ENCODE results near the gene LTBP1. TPM values are rescaled to one million over a fixed set of nuclear protein-coding genes. Genes with fewer than 3 reads are reported as not detected.

The LTBP1 gene
- total and polyA plus RNA-seq, 2 of the 13 experiments (the other 11 are each of a cell fraction or from before 2014, with no cell fraction given) = 0.12 to 0.22 TPM

DNA sequence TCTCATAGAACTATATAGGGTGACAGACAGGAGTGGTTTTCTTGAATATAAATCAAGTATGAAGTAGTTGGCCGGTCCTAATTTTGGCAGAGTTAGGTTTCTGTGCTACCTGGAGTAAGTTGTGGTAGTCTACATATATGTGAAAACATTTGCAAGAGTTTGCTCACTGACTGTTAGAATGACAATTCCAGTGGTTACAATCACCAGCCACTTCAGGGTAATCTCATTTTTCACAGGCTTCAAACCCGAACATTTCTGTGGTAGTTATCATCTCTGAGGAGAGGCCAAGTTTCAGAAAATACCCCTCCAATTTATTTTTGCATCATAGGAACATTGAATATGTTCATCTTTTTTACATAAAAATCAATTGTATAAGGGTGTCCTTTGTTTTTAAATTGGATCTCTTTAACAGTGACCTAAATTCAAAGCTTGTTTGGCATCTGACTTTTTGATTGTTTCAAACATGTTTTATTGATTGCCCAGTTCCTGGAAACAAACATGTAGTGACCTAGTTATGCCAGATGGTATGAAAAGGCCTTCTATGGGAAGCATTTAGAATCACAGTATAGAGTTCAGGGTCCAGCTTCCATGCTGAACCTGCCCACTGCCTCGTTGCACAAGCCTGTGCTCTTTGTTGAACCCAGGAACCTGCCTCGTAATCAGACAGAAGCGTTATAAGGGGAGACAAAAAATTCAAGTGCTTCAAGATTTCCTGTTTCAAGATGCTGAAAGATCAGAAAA is 250.6 kb downstream of the LTBP1 start (continued):
- TF ChIP-seq, protein P1, sequence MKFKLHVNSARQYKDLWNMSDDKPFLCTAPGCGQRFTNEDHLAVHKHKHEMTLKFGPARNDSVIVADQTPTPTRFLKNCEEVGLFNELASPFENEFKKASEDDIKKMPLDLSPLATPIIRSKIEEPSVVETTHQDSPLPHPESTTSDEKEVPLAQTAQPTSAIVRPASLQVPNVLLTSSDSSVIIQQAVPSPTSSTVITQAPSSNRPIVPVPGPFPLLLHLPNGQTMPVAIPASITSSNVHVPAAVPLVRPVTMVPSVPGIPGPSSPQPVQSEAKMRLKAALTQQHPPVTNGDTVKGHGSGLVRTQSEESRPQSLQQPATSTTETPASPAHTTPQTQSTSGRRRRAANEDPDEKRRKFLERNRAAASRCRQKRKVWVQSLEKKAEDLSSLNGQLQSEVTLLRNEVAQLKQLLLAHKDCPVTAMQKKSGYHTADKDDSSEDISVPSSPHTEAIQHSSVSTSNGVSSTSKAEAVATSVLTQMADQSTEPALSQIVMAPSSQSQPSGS (CRISPR knock-in tag; IDR thresholded peaks at IDR 0.05) = peak; percentile 54; the same call in 1 of the 2 replicates
- TF ChIP-seq, protein P2, sequence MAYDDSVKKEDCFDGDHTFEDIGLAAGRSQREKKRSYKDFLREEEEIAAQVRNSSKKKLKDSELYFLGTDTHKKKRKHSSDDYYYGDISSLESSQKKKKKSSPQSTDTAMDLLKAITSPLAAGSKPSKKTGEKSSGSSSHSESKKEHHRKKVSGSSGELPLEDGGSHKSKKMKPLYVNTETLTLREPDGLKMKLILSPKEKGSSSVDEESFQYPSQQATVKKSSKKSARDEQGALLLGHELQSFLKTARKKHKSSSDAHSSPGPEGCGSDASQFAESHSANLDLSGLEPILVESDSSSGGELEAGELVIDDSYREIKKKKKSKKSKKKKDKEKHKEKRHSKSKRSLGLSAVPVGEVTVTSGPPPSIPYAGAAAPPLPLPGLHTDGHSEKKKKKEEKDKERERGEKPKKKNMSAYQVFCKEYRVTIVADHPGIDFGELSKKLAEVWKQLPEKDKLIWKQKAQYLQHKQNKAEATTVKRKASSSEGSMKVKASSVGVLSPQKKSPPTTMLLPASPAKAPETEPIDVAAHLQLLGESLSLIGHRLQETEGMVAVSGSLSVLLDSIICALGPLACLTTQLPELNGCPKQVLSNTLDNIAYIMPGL (CRISPR knock-in tag; IDR thresholded peaks at IDR 0.05; ENCODE audit: borderline replicate concordance in 1 of 2, low read depth in 1 of 2) = no peak
- TF ChIP-seq ZMYM2 (CRISPR knock-in tag; IDR thresholded peaks at IDR 0.05) = 0 out of 2 replicates have a peak, but pooled peaks have one; percentile 36
- TF ChIP-seq ZNF816 (CRISPR knock-in tag; IDR thresholded peaks at IDR 0.05; ENCODE audit: borderline replicate concordance) = no peak
- TF ChIP-seq NCOR1 (IDR thresholded peaks at IDR 0.05; ENCODE audit: borderline replicate concordance, low read length) = peak; percentile 87; the same call in 1 of the 2 replicates
- TF ChIP-seq, protein P3, sequence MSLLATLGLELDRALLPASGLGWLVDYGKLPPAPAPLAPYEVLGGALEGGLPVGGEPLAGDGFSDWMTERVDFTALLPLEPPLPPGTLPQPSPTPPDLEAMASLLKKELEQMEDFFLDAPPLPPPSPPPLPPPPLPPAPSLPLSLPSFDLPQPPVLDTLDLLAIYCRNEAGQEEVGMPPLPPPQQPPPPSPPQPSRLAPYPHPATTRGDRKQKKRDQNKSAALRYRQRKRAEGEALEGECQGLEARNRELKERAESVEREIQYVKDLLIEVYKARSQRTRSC (CRISPR knock-in tag; IDR thresholded peaks at IDR 0.05; ENCODE audit: low read depth) = no peak
- TF ChIP-seq SKI (IDR thresholded peaks at IDR 0.05; ENCODE audit: partially characterized antibody) = peak; percentile 45
- TF ChIP-seq CREB1 (IDR thresholded peaks at IDR 0.05) = no peak
- peak; percentile 59 for TF ChIP-seq CREB1 (CRISPR knock-in tag; IDR thresholded peaks at IDR 0.05)
- TF ChIP-seq, protein P4, sequence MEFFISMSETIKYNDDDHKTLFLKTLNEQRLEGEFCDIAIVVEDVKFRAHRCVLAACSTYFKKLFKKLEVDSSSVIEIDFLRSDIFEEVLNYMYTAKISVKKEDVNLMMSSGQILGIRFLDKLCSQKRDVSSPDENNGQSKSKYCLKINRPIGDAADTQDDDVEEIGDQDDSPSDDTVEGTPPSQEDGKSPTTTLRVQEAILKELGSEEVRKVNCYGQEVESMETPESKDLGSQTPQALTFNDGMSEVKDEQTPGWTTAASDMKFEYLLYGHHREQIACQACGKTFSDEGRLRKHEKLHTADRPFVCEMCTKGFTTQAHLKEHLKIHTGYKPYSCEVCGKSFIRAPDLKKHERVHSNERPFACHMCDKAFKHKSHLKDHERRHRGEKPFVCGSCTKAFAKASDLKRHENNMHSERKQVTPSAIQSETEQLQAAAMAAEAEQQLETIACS (CRISPR knock-in tag; IDR thresholded peaks at IDR 0.05) = no peak
- TF ChIP-seq, protein P5, sequence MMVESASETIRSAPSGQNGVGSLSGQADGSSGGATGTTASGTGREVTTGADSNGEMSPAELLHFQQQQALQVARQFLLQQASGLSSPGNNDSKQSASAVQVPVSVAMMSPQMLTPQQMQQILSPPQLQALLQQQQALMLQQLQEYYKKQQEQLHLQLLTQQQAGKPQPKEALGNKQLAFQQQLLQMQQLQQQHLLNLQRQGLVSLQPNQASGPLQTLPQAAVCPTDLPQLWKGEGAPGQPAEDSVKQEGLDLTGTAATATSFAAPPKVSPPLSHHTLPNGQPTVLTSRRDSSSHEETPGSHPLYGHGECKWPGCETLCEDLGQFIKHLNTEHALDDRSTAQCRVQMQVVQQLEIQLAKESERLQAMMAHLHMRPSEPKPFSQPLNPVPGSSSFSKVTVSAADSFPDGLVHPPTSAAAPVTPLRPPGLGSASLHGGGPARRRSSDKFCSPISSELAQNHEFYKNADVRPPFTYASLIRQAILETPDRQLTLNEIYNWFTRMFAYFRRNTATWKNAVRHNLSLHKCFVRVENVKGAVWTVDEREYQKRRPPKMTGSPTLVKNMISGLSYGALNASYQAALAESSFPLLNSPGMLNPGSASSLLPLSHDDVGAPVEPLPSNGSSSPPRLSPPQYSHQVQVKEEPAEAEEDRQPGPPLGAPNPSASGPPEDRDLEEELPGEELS (CRISPR knock-in tag; IDR thresholded peaks at IDR 0.05) = 0 out of 2 replicates have a peak, but pooled peaks have one; percentile 30
- peak; percentile 40; the same call in 1 of the 2 replicates for TF ChIP-seq TARDBP (CRISPR knock-in tag; IDR thresholded peaks at IDR 0.05)
- TF ChIP-seq SATB2 (CRISPR knock-in tag; IDR thresholded peaks at IDR 0.05) = no peak
- TF ChIP-seq ISL2 (CRISPR knock-in tag; IDR thresholded peaks at IDR 0.05) = peak; percentile 37; the same call in 1 of the 2 replicates
- TF ChIP-seq ZNF562 (CRISPR knock-in tag; IDR thresholded peaks at IDR 0.05; ENCODE audit: borderline replicate concordance) = no peak
- TF ChIP-seq ZSCAN29 (CRISPR knock-in tag; conservative IDR thresholded peaks at IDR 0.05) = no peak
- TF ChIP-seq SP4 (CRISPR knock-in tag; IDR thresholded peaks at IDR 0.05) = no peak
- TF ChIP-seq SMAD9 (CRISPR knock-in tag; IDR thresholded peaks at IDR 0.05) = no peak
- TF ChIP-seq KAT2B (IDR thresholded peaks at IDR 0.05; ENCODE audit: borderline replicate concordance, low read depth, low read length) = 0 out of 2 replicates have a peak, but pooled peaks have one; percentile 16
- no peak for TF ChIP-seq HOXA7 (CRISPR knock-in tag; IDR thresholded peaks at IDR 0.05)
- TF ChIP-seq NFATC3 (CRISPR knock-in tag; IDR thresholded peaks at IDR 0.05) = no peak
- no peak for TF ChIP-seq ZNF558 (CRISPR knock-in tag; IDR thresholded peaks at IDR 0.05; ENCODE audit: borderline replicate concordance)
- TF ChIP-seq KLF13 (CRISPR knock-in tag; IDR thresholded peaks at IDR 0.05) = no peak

Data from HepG2 (cell line).